HFFc6 (cell line): Measurements from ENCODE around the gene ELMO1. TPM values are rescaled to one million over a fixed set of nuclear protein-coding genes. Genes with fewer than 3 reads are reported as not detected.

ENCODE experiments used
- DNase-seq: peaks from one replicate; pipeline ENCODE4 v3.0.0-alpha.2; 2018
- H3K27ac Mint-ChIP-seq: 2 replicates; pipeline ENCODE4 v1.8.0; 2020; ENCODE audit warnings: mild to moderate bottlenecking, mixed read lengths
- H3K27me3 Mint-ChIP-seq: 2 replicates; pipeline ENCODE4 v1.8.0; 2021; ENCODE audit warnings: mild to moderate bottlenecking, moderate library complexity, mixed read lengths; ENCODE audit not compliant: insufficient read depth
- H3K36me3 Mint-ChIP-seq: 2 replicates; pipeline ENCODE4 v1.8.0; 2021; ENCODE audit warnings: low read depth, mixed read lengths
- H3K4me1 Mint-ChIP-seq: 2 replicates; pipeline ENCODE4 v1.8.0; 2020; ENCODE audit warnings: low read depth, mixed read lengths
- H3K4me3 Mint-ChIP-seq: 2 replicates; pipeline ENCODE4 v1.8.0; 2020; ENCODE audit warnings: mild to moderate bottlenecking, moderate library complexity, mixed read lengths
- H3K9me3 Mint-ChIP-seq: 2 replicates; pipeline ENCODE4 v1.8.0; 2020; ENCODE audit warnings: mild to moderate bottlenecking, mixed read lengths
- CTCF ChIP-seq: fragments of 200-600 bp; sonication (generic); IDR thresholded peaks from 2 replicates; pipeline ENCODE4 v1.5.0; 2021; ENCODE audit warnings: antibody characterized with exemption, mild to moderate bottlenecking
- total RNA-seq, 6 experiments: library from RNA; stranded (reverse); fragmentation: NEBNext Ultra II Directional; extraction: Animal tissue kit (Norgen Biotek cat#: 25700); gene quantifications; 2 replicates in 1 of 6; 3 replicates in 5 of 6; pipeline ENCODE4 v1.2.3, GENCODE V29; 2021

ELMO1 gene
- total RNA-seq, 6 experiments from 2014 or later = not detected

GRCh38 chr7:37379546-37380277, 69.0 kb downstream of the ELMO1 start:
- Mint-ChIP-seq H3K27me3 (peaks cover 2% of the 10 kb centered on the region; the same call in 1 of the 2 replicates), H3K27ac (no peak overlapping the region)

GRCh38 chr7:37377231-37377630, 71.4 kb downstream of the ELMO1 start:
- H3K4me3 Mint-ChIP-seq = no peak overlapping the region
- peaks cover 6% of the 10 kb centered on the region; the same call in 1 of the 2 replicates for H3K36me3 Mint-ChIP-seq
- H3K9me3 Mint-ChIP-seq = peaks cover 71% of the 10 kb centered on the region
- no peak for TF ChIP-seq CTCF
- peaks cover 2% of the 10 kb centered on the region; the same call in 1 of the 2 replicates for H3K27me3 Mint-ChIP-seq
- H3K4me1 Mint-ChIP-seq = no peaks in the 10 kb centered on the region
- H3K27ac Mint-ChIP-seq = no peak overlapping the region
- DNase-seq = no peak

More at GRCh38 chr7:37379546-37380277, 69.0 kb downstream of the ELMO1 start:
- Mint-ChIP-seq H3K4me1 (no peaks in the 10 kb centered on the region), H3K4me3 (no peak overlapping the region), H3K9me3 (peaks cover 74% of the 10 kb centered on the region), H3K36me3 (peaks cover 6% of the 10 kb centered on the region; the same call in 1 of the 2 replicates)
- no peak for TF ChIP-seq CTCF
- no peak for DNase-seq

- no peaks in the 10 kb centered on the region for H3K4me1 Mint-ChIP-seq
- no peak for TF ChIP-seq CTCF
- H3K9me3 Mint-ChIP-seq = peaks cover 73% of the 10 kb centered on the region
- no peak for DNase-seq
- H3K36me3 Mint-ChIP-seq = peaks cover 6% of the 10 kb centered on the region; the same call in 1 of the 2 replicates
- H3K27me3 Mint-ChIP-seq = peaks cover 2% of the 10 kb centered on the region; the same call in 1 of the 2 replicates
- no peak overlapping the region for H3K27ac Mint-ChIP-seq
- no peak overlapping the region for H3K4me3 Mint-ChIP-seq
These were observed 72.3 kb downstream of the ELMO1 start for GRCh38 chr7:37376386-37376785.

- Mint-ChIP-seq H3K4me3 (no peak overlapping the region), H3K36me3 (peaks cover 6% of the 10 kb centered on the region; the same call in 1 of the 2 replicates), H3K9me3 (peaks cover 57% of the 10 kb centered on the region), H3K27ac (no peak overlapping the region), H3K27me3 (peaks cover 2% of the 10 kb centered on the region; the same call in 1 of the 2 replicates), H3K4me1 (no peaks in the 10 kb centered on the region)
- DNase-seq = no peak
- TF ChIP-seq CTCF = no peak
These were observed 75.9 kb downstream of the ELMO1 start for GRCh38 chr7:37372750-37373149.

GRCh38 chr7:37371755-37372154, 76.9 kb downstream of the ELMO1 start:
- TF ChIP-seq CTCF = no peak
- Mint-ChIP-seq H3K4me1 (no peaks in the 10 kb centered on the region), H3K4me3 (no peak overlapping the region), H3K27ac (no peak overlapping the region), H3K27me3 (peaks cover 2% of the 10 kb centered on the region; the same call in 1 of the 2 replicates), H3K36me3 (peaks cover 6% of the 10 kb centered on the region; the same call in 1 of the 2 replicates), H3K9me3 (peaks cover 55% of the 10 kb centered on the region)
- no peak for DNase-seq
